Dermis blood vessel endothelial cell (primary cell): Measurements from ENCODE around the gene UBE3C. TPM values are rescaled to one million over a fixed set of nuclear protein-coding genes. Genes with fewer than 3 reads are reported as not detected.
"Not testable (repeated sequence)": the region's sequence is repeated elsewhere in the genome, so short reads cannot be mapped to it uniquely, and the experiment has no call there.

Experiments
- DNase-seq: peaks from one replicate; pipeline ENCODE4 v3.0.0; 2010
- total RNA-seq: library from RNA; depleted of rRNA; stranded (reverse); fragments of >200 nt; gene quantifications from 2 replicates; pipeline ENCODE4 v1.2.3, GENCODE V29; 2014

The UBE3C gene
- total RNA-seq, 1 donor from 2014 or later: 116 TPM

- DNase-seq: no peak
These were observed 5.9 kb upstream of the UBE3C start for GRCh38 chr7:157132796-157133195.

GRCh38 chr7:157133304-157133703 is 5.4 kb upstream of the UBE3C start:
- DNase-seq: no peak

- DNase-seq: peak; percentile 70
These were observed 2.4 kb upstream of the UBE3C start for GRCh38 chr7:157136372-157136771.

- DNase-seq: no peak
These were observed 664 bp upstream of the UBE3C start for GRCh38 chr7:157138101-157138423.

- peak; percentile 69 for DNase-seq
These were observed 534 bp downstream of the UBE3C start for GRCh38 chr7:157139111-157139809.

- DNase-seq: peak; percentile 34
These were observed 1.2 kb downstream of the UBE3C start for GRCh38 chr7:157139810-157140510.

- DNase-seq: no peak
These were observed 1.8 kb downstream of the UBE3C start for GRCh38 chr7:157140511-157140905.

- no peak for DNase-seq
These were observed 2.9 kb downstream of the UBE3C start for GRCh38 chr7:157141525-157142060.

GRCh38 chr7:157143788-157144187 is 5.1 kb downstream of the UBE3C start:
- no peak for DNase-seq

GRCh38 chr7:157149317-157149716 is 10.6 kb downstream of the UBE3C start:
- DNase-seq: no peak

GRCh38 chr7:157150882-157151281 is 12.2 kb downstream of the UBE3C start:
- DNase-seq: no peak

GRCh38 chr7:157151626-157152339 is 13.1 kb downstream of the UBE3C start:
- DNase-seq: no peak

- DNase-seq: no peak
These were observed 13.7 kb downstream of the UBE3C start for GRCh38 chr7:157152391-157152937.

GRCh38 chr7:157153260-157153659 is 14.5 kb downstream of the UBE3C start:
- no peak for DNase-seq

- no peak for DNase-seq
These were observed 17.2 kb downstream of the UBE3C start for GRCh38 chr7:157155959-157156358.

- peak; percentile 69 for DNase-seq
These were observed 19.7 kb downstream of the UBE3C start for GRCh38 chr7:157158400-157158799.

GRCh38 chr7:157159537-157159936 is 20.8 kb downstream of the UBE3C start:
- DNase-seq: not testable (repeated sequence)

GRCh38 chr7:157160433-157160832 is 21.7 kb downstream of the UBE3C start:
- no peak for DNase-seq

GRCh38 chr7:157165987-157166386 is 27.3 kb downstream of the UBE3C start:
- no peak for DNase-seq

GRCh38 chr7:157168571-157168970 is 29.8 kb downstream of the UBE3C start:
- no peak for DNase-seq

- DNase-seq: no peak
These were observed 38.0 kb downstream of the UBE3C start for GRCh38 chr7:157176771-157177170.

GRCh38 chr7:157177333-157177982 is 38.7 kb downstream of the UBE3C start:
- no peak for DNase-seq

- DNase-seq: no peak
These were observed 39.3 kb downstream of the UBE3C start for GRCh38 chr7:157177983-157178381.
